CD4-positive, alpha-beta T cell treated with Interleukin-17A for 4 hours (primary cell): ENCODE results near the gene ELOVL7.
"Not testable (repeated sequence)": the region's sequence is repeated elsewhere in the genome, so short reads cannot be mapped to it uniquely, and the experiment has no call there.

Experiments used
- DNase-seq: peaks from one replicate; pipeline ENCODE4 v3.0.0-alpha.2; 2020; ENCODE audit warnings: mixed read lengths

The ELOVL7 gene

GRCh38 chr5:60829490-60830266, 14.4 kb downstream of the ELOVL7 start:
- DNase-seq, result no peak

GRCh38 chr5:60827201-60827600, 16.9 kb downstream of the ELOVL7 start:
- no peak for DNase-seq

GRCh38 chr5:60826653-60827052, 17.4 kb downstream of the ELOVL7 start:
- DNase-seq, result no peak

GRCh38 chr5:60823574-60823973, 20.5 kb downstream of the ELOVL7 start:
- no peak for DNase-seq

GRCh38 chr5:60822285-60822556, 21.8 kb downstream of the ELOVL7 start:
- no peak for DNase-seq

GRCh38 chr5:60821488-60822284, 22.4 kb downstream of the ELOVL7 start:
- DNase-seq, result no peak

GRCh38 chr5:60820593-60821487, 23.2 kb downstream of the ELOVL7 start:
- DNase-seq, result no peak

GRCh38 chr5:60816138-60816537, 27.9 kb downstream of the ELOVL7 start:
- DNase-seq, result not testable (repeated sequence)

- DNase-seq, result no peak
These were observed 29.6 kb downstream of the ELOVL7 start for GRCh38 chr5:60814498-60814897.

- no peak for DNase-seq
These were observed 31.6 kb downstream of the ELOVL7 start for GRCh38 chr5:60812426-60812825.

GRCh38 chr5:60811105-60811504, 33.0 kb downstream of the ELOVL7 start:
- no peak for DNase-seq

GRCh38 chr5:60810438-60811085, 33.5 kb downstream of the ELOVL7 start:
- DNase-seq, result no peak

- DNase-seq, result no peak
These were observed 34.1 kb downstream of the ELOVL7 start for GRCh38 chr5:60809891-60810425.

GRCh38 chr5:60806591-60807243, 37.4 kb downstream of the ELOVL7 start:
- no peak for DNase-seq

- no peak for DNase-seq
These were observed 38.6 kb downstream of the ELOVL7 start for GRCh38 chr5:60805463-60805862.

- no peak for DNase-seq
These were observed 40.4 kb downstream of the ELOVL7 start for GRCh38 chr5:60803712-60804111.

- DNase-seq, result no peak
These were observed 41.1 kb downstream of the ELOVL7 start for GRCh38 chr5:60802986-60803385.

- DNase-seq, result no peak
These were observed 41.8 kb downstream of the ELOVL7 start for GRCh38 chr5:60802226-60802625.

- no peak for DNase-seq
These were observed 46.5 kb downstream of the ELOVL7 start for GRCh38 chr5:60797482-60798153.

GRCh38 chr5:60795424-60795950, 48.6 kb downstream of the ELOVL7 start:
- not testable (repeated sequence) for DNase-seq

- no peak for DNase-seq
These were observed 49.4 kb downstream of the ELOVL7 start for GRCh38 chr5:60794691-60795090.
